ENCODE data around the gene SELENOV.

- no peak for TF ChIP-seq POLR2A (IDR thresholded peaks at IDR 0.05)
- TF ChIP-seq, protein P1, sequence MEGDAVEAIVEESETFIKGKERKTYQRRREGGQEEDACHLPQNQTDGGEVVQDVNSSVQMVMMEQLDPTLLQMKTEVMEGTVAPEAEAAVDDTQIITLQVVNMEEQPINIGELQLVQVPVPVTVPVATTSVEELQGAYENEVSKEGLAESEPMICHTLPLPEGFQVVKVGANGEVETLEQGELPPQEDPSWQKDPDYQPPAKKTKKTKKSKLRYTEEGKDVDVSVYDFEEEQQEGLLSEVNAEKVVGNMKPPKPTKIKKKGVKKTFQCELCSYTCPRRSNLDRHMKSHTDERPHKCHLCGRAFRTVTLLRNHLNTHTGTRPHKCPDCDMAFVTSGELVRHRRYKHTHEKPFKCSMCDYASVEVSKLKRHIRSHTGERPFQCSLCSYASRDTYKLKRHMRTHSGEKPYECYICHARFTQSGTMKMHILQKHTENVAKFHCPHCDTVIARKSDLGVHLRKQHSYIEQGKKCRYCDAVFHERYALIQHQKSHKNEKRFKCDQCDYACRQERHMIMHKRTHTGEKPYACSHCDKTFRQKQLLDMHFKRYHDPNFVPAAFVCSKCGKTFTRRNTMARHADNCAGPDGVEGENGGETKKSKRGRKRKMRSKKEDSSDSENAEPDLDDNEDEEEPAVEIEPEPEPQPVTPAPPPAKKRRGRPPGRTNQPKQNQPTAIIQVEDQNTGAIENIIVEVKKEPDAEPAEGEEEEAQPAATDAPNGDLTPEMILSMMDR (IDR thresholded peaks at IDR 0.05) = no peak
Observed at GRCh38 chr19:39544911-39545310, 30.0 kb downstream of the SELENOV start.
